Smooth muscle cell (in vitro differentiated cells): ENCODE data around the gene FAM25C. TPM values are rescaled to one million over a fixed set of nuclear protein-coding genes. Genes with fewer than 3 reads are reported as not detected.
"Not testable (repeated sequence)": the region's sequence is repeated elsewhere in the genome, so short reads cannot be mapped to it uniquely, and the experiment has no call there.

ENCODE experiments used
- DNase-seq: peaks from one replicate; lab custom pipeline; 2025; ENCODE audit not compliant: unreplicated experiment; lab: John Stamatoyannopoulos, UW
- H2AFZ ChIP-seq: fragments of 200-600 bp; sonication (generic); 2 replicates; pipeline ENCODE4 v1.6.0; 2016; ENCODE audit warnings: antibody characterized with exemption, low read depth, mild to moderate bottlenecking
- H3F3A ChIP-seq: fragments of 200-600 bp; sonication (generic); 2 replicates; pipeline ENCODE4 v1.6.0; 2017; ENCODE audit warnings: antibody characterized with exemption, low read depth
- H3K27ac ChIP-seq: fragments of 200-600 bp; sonication (generic); 2 replicates; pipeline ENCODE4 v1.5.1; 2016; ENCODE audit warnings: low read depth, mild to moderate bottlenecking
- H3K27me3 ChIP-seq: fragments of 200-600 bp; sonication (generic); 2 replicates; pipeline ENCODE4 v1.6.1; 2016; ENCODE audit warnings: low read depth, mild to moderate bottlenecking
- H3K36me3 ChIP-seq: fragments of 200-600 bp; sonication (generic); 2 replicates; pipeline ENCODE4 v1.5.1; 2016; ENCODE audit warnings: low read depth
- H3K4me1 ChIP-seq: fragments of 200-600 bp; sonication (generic); 2 replicates; pipeline ENCODE4 v1.5.1; 2016; ENCODE audit warnings: low read depth
- H3K4me2 ChIP-seq: fragments of 200-600 bp; sonication (generic); 2 replicates; pipeline ENCODE4 v1.6.0; 2016; ENCODE audit warnings: mild to moderate bottlenecking
- H3K4me3 ChIP-seq: fragments of 200-600 bp; sonication (generic); 2 replicates; pipeline ENCODE4 v1.5.1; 2016; ENCODE audit warnings: mild to moderate bottlenecking
- H3K79me2 ChIP-seq: fragments of 200-600 bp; sonication (generic); 2 replicates; pipeline ENCODE4 v1.6.0; 2016; ENCODE audit warnings: low read depth, mild to moderate bottlenecking
- H3K9ac ChIP-seq: fragments of 200-600 bp; sonication (generic); 2 replicates; pipeline ENCODE4 v1.6.0; 2016; ENCODE audit warnings: low read depth
- H3K9me3 ChIP-seq: fragments of 200-600 bp; sonication (generic); replicated peaks from 2 replicates; pipeline ENCODE4 v1.5.1; 2016; ENCODE audit warnings: low read depth
- H4K20me1 ChIP-seq: fragments of 200-600 bp; sonication (generic); 2 replicates; pipeline ENCODE4 v1.6.0; 2016; ENCODE audit warnings: low read depth
- WGBS: methylation state at CpG from one replicate; pipeline ENCODE4 v1.1.7; 2016; ENCODE audit warnings: low lambda C conversion rate; 5-methylcytosine and 5-hydroxymethylcytosine counted together
- polyA plus RNA-seq: library from polyadenylated mRNA; unstranded; fragments of >200 nt; fragmentation: Nextera tagmentation; extraction: Ambion mirVana; gene quantifications from 2 replicates; pipeline ENCODE4 v1.2.1, GENCODE V29; 2016
- total RNA-seq: library from RNA; depleted of rRNA; stranded (reverse); fragments of >200 nt; gene quantifications from 2 replicates; pipeline ENCODE4 v1.2.3, GENCODE V29; 2014

The FAM25C gene
- total RNA-seq (not detected in 2 replicates), polyA plus RNA-seq (not detected in 2 replicates)

GRCh38 chr10:47999691-48000090 lies at the start of gene FAM25C:
Gene FAM25C (minus strand): TSS chr10:47999791. CDS start chr10:47999765, 26 bp downstream.
- H3K9ac ChIP-seq: not testable (repeated sequence)
- 80% methylated on average over 3 of the region's 9 CpGs for WGBS

GRCh38 chr10:48044557-48044956 lies 45.0 kb upstream of the FAM25C start:
- not testable (repeated sequence) for H4K20me1 ChIP-seq, DNase-seq, H3K27ac ChIP-seq, H3K4me2 ChIP-seq, H3K9me3 ChIP-seq, H3K9ac ChIP-seq, H3K36me3 ChIP-seq, H3K4me3 ChIP-seq, H2AFZ ChIP-seq, H3K27me3 ChIP-seq, H3K4me1 ChIP-seq, H3K79me2 ChIP-seq, H3F3A ChIP-seq
- WGBS: 92% methylated on average over 2 of the region's 3 CpGs

More at GRCh38 chr10:47999691-48000090, at the start of gene FAM25C:
- not testable (repeated sequence) for H3K9me3 ChIP-seq, H3K79me2 ChIP-seq, H3F3A ChIP-seq, H3K27me3 ChIP-seq, H3K36me3 ChIP-seq, H3K4me2 ChIP-seq, H3K27ac ChIP-seq, H2AFZ ChIP-seq, DNase-seq, H3K4me3 ChIP-seq, H3K4me1 ChIP-seq, H4K20me1 ChIP-seq

GRCh38 chr10:48031390-48031789 lies 31.8 kb upstream of the FAM25C start:
- not testable (repeated sequence) for H3K9ac ChIP-seq, H3F3A ChIP-seq, H3K36me3 ChIP-seq, H3K4me1 ChIP-seq, H3K27me3 ChIP-seq, DNase-seq, H4K20me1 ChIP-seq, H3K9me3 ChIP-seq, H3K4me3 ChIP-seq, H2AFZ ChIP-seq, H3K4me2 ChIP-seq, H3K27ac ChIP-seq, H3K79me2 ChIP-seq
- WGBS: 82% methylated on average over 5 of the region's 19 CpGs

- not testable (repeated sequence) for H4K20me1 ChIP-seq, H3K9me3 ChIP-seq, H2AFZ ChIP-seq, H3K4me3 ChIP-seq, H3K9ac ChIP-seq, H3K4me2 ChIP-seq, DNase-seq, H3K4me1 ChIP-seq, H3K27ac ChIP-seq, H3K27me3 ChIP-seq, H3K79me2 ChIP-seq, H3F3A ChIP-seq, H3K36me3 ChIP-seq
- 29% methylated on average over 1 of the region's 6 CpGs for WGBS
Measured at GRCh38 chr10:48002306-48002705, 2.7 kb upstream of the FAM25C start.

GRCh38 chr10:47994045-47994444 lies 5.5 kb downstream of the FAM25C start:
- not testable (repeated sequence) for H3K4me3 ChIP-seq, H3K36me3 ChIP-seq, H4K20me1 ChIP-seq, H3F3A ChIP-seq, H3K27me3 ChIP-seq, H2AFZ ChIP-seq, H3K4me2 ChIP-seq, H3K9me3 ChIP-seq, H3K4me1 ChIP-seq, H3K9ac ChIP-seq, H3K79me2 ChIP-seq, DNase-seq
- 0% methylated on average over 1 of the region's 3 CpGs for WGBS
- H3K27ac ChIP-seq: peak overlapping the region; percentile 52

GRCh38 chr10:47992560-47992959 lies 7.0 kb downstream of the FAM25C start:
- 96% methylated on average over 7 of the region's 11 CpGs for WGBS
- H3K4me1 ChIP-seq, H3K27me3 ChIP-seq, H2AFZ ChIP-seq, H3K4me3 ChIP-seq, H3K27ac ChIP-seq, H3K79me2 ChIP-seq, DNase-seq, H4K20me1 ChIP-seq, H3K36me3 ChIP-seq, H3K4me2 ChIP-seq, H3F3A ChIP-seq, H3K9me3 ChIP-seq, H3K9ac ChIP-seq: not testable (repeated sequence)

- not testable (repeated sequence) for H3K27me3 ChIP-seq, DNase-seq, H3K79me2 ChIP-seq, H2AFZ ChIP-seq, H3K36me3 ChIP-seq, H3K4me1 ChIP-seq, H3F3A ChIP-seq, H3K4me2 ChIP-seq, H4K20me1 ChIP-seq, H3K9me3 ChIP-seq, H3K9ac ChIP-seq
- peak overlapping the region; percentile 8 for H3K4me3 ChIP-seq
- peak overlapping the region; percentile 68 for H3K27ac ChIP-seq
- 62% methylated on average over 12 of the region's 12 CpGs for WGBS
Measured at GRCh38 chr10:47991706-47992105, 7.9 kb downstream of the FAM25C start.

- not testable (repeated sequence) for H3K36me3 ChIP-seq, H3K9me3 ChIP-seq, H3K27me3 ChIP-seq, H3K4me1 ChIP-seq, H3K4me2 ChIP-seq, H3K9ac ChIP-seq, H3K79me2 ChIP-seq, H3F3A ChIP-seq, H2AFZ ChIP-seq, H3K27ac ChIP-seq, H3K4me3 ChIP-seq, H4K20me1 ChIP-seq, DNase-seq
- WGBS: no CpG with 5 or more reads among the region's 1 CpG
Measured at GRCh38 chr10:47990097-47990496, 9.5 kb downstream of the FAM25C start.

- H3K27me3 ChIP-seq, H4K20me1 ChIP-seq, H3K79me2 ChIP-seq, H3F3A ChIP-seq, H3K4me1 ChIP-seq, H3K9me3 ChIP-seq, H2AFZ ChIP-seq, H3K9ac ChIP-seq, DNase-seq, H3K4me3 ChIP-seq, H3K4me2 ChIP-seq, H3K36me3 ChIP-seq: not testable (repeated sequence)
- peak overlapping the region; percentile 95 for H3K27ac ChIP-seq
- WGBS: no CpG with 5 or more reads among the region's 4 CpGs
Measured at GRCh38 chr10:47989542-47989950, 10.0 kb downstream of the FAM25C start.
